Activated naive CD8-positive, alpha-beta T cell treated with anti-CD3 and anti-CD28 coated beads for 36 hours (primary cell): ENCODE measurements around the gene RPS15. TPM values are rescaled to one million over a fixed set of nuclear protein-coding genes. Genes with fewer than 3 reads are reported as not detected.

Experiments
- DNase-seq: peaks from one replicate; pipeline ENCODE4 v3.0.0; 2021
- H3K27ac Mint-ChIP-seq: one replicate; pipeline ENCODE4 v1.8.0; 2022; ENCODE audit warnings: mild to moderate bottlenecking, moderate library complexity, mixed read lengths
- H3K27me3 Mint-ChIP-seq: one replicate; pipeline ENCODE4 v1.8.0; 2022; ENCODE audit warnings: mild to moderate bottlenecking, mixed read lengths
- H3K36me3 Mint-ChIP-seq: one replicate; pipeline ENCODE4 v1.8.0; 2021; ENCODE audit warnings: mild to moderate bottlenecking, mixed read lengths
- H3K4me1 Mint-ChIP-seq: one replicate; pipeline ENCODE4 v1.8.0; 2021; ENCODE audit warnings: mixed read lengths
- H3K4me3 Mint-ChIP-seq: one replicate; pipeline ENCODE4 v1.8.0; 2022; ENCODE audit warnings: mild to moderate bottlenecking, moderate library complexity, mixed read lengths
- H3K9me3 Mint-ChIP-seq: one replicate; pipeline ENCODE4 v1.8.0; 2022; ENCODE audit warnings: mixed read lengths
- total RNA-seq, 2 experiments: library from RNA; stranded (reverse); gene quantifications; one replicate each; pipeline ENCODE4 v1.2.3, GENCODE V29; 2021

The RPS15 gene
- total RNA-seq, 2 experiments from 2014 or later: 1,472 to 1,524 TPM

DNA sequence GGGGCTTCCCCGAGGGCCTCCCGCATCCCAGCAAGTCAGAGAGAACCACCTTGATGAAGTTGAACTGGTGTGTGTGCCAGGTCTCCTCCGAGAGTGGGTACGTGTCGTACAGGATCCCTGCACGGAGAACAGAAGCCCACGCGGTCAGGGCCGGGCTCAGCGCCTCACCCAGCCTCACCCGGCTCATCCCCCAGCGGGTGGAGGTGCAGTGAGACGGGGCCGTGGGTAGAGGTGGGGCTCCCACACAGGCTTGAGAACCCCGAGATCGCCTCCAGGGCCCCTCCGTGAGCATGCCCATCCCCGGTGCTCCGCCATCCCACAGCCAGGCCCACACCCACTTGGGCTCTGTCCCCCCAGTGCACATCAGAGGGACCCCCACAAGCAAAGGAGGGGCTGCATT lies 39.1 kb upstream of the RPS15 start:
- Mint-ChIP-seq H3K9me3 (no peaks in the 10 kb centered on the region), H3K36me3 (peaks cover 5% of the 10 kb centered on the region), H3K4me1 (peaks cover 10% of the 10 kb centered on the region), H3K27me3 (peaks cover 12% of the 10 kb centered on the region), H3K4me3 (peak overlapping the region; percentile 22), H3K27ac (no peak overlapping the region)
- DNase-seq: no peak

DNA sequence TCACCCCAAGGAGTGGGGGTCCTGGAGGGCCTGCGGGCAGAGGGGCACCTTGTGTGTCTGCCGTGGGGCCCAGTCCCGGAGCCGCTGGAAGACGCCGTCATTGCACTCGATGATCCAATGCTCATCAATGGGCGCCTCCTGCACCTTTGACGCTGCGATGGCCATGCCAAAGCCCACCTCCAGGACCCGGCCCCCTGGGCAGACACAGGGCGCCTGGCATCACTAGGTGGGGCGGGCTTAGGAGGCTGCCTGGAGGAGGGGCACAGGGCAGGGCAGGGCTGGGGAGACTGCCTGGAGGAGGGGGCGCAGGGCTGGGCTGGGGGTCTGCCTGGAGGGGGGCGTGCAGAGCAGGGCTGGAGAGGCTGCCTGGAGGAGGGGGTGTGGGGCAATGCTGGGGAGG lies 38.5 kb upstream of the RPS15 start:
- Mint-ChIP-seq H3K9me3 (no peaks in the 10 kb centered on the region), H3K27ac (no peak overlapping the region), H3K36me3 (peaks cover 2% of the 10 kb centered on the region), H3K27me3 (peaks cover 12% of the 10 kb centered on the region), H3K4me1 (peaks cover 10% of the 10 kb centered on the region), H3K4me3 (no peak overlapping the region)
- DNase-seq: no peak

DNA sequence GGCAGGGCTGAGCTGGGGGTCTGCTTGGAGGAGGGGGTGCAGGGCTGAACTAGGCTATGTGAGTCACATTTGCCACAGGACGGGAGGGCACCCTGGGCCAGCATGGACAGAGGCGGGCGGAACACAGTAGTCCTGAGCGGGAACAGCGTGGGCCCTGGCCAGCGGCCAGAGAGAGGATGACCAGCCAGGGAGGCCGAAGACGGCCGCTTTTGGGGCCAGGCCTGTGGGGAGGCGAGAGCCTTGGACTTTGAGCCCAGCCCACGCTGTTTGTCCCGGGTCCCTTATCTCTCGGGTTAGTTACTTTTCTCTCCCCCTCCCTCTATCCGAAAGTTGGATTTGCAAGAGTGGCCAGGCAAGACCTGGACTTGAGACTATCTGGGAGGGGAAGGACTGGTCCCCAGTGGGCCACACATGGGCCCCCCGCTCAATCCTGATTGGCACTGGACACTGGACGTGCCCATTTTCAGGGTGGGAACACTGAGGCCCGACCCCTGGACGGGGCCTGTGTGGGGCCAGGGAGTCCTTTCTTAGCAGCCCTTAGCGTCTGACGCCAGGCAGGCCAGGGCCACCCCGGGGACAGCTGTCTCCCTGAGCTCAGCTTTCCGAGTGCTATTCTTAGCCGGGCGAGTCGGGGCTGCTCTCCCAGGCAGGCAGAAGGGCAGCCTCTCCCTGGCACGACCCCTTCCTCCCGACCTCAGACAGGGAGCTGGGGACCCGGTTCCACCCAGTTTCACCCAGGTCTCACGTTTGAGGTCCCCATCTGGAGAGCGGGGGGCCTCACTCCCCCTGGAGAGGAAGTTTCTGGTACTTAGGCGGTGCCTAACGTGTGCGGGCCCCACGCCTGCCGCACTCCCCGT lies 37.7 kb upstream of the RPS15 start:
- Mint-ChIP-seq H3K27ac (no peak overlapping the region), H3K9me3 (no peaks in the 10 kb centered on the region)

GRCh38 chr19:1401138-1401888 lies 36.9 kb upstream of the RPS15 start, which contains the start of gene GAMT:
GAMT (minus strand) TSS chr19:1401542; CDS start chr19:1401476, 66 bp downstream.
- peaks cover 12% of the 10 kb centered on the region for H3K27me3 Mint-ChIP-seq

More for the DNA sequence above, 37.7 kb upstream of the RPS15 start:
- Mint-ChIP-seq H3K4me1 (peaks cover 10% of the 10 kb centered on the region), H3K4me3 (peak overlapping the region; percentile 73), H3K27me3 (peaks cover 12% of the 10 kb centered on the region), H3K36me3 (peaks cover 2% of the 10 kb centered on the region)
- no peak for DNase-seq

DNA sequence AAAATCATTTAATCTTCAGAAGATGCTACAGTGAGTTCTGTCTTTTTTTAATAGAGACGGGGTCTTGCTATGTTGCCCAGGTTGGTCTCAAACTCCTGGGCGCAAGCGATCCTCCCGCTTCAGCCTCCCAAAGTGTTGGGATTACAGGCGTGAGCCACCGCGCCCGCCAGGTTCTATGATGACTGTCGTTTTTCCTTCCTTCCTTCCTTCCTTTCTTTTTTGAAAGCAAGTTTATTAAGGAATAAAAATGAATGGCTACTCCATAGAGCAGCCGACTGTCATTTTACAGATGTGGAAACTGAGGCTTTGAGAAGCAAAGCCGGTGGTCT lies 36.3 kb upstream of the RPS15 start:
- Mint-ChIP-seq H3K4me1 (peaks cover 12% of the 10 kb centered on the region), H3K36me3 (peaks cover 2% of the 10 kb centered on the region), H3K27me3 (peaks cover 12% of the 10 kb centered on the region), H3K27ac (no peak overlapping the region), H3K4me3 (peak overlapping the region; percentile 60), H3K9me3 (no peaks in the 10 kb centered on the region)
- DNase-seq: no peak

More at GRCh38 chr19:1401138-1401888, 36.9 kb upstream of the RPS15 start, which contains the start of gene GAMT:
- Mint-ChIP-seq H3K36me3 (peaks cover 2% of the 10 kb centered on the region), H3K4me3 (peak within 1 kb of the TSS; percentile 73), H3K27ac (no peak within 1 kb of the TSS), H3K9me3 (no peaks in the 10 kb centered on the region), H3K4me1 (peaks cover 10% of the 10 kb centered on the region)
- peak; percentile 63 for DNase-seq

GRCh38 chr19:1402411-1403070 lies 35.7 kb upstream of the RPS15 start:
- Mint-ChIP-seq H3K4me1 (peaks cover 12% of the 10 kb centered on the region), H3K27ac (peak overlapping the region; percentile 46), H3K4me3 (peak overlapping the region; percentile 68), H3K36me3 (peaks cover 2% of the 10 kb centered on the region), H3K9me3 (no peaks in the 10 kb centered on the region), H3K27me3 (peaks cover 12% of the 10 kb centered on the region)
- no peak for DNase-seq

- DNase-seq: peak; percentile 100
- Mint-ChIP-seq H3K9me3 (no peaks in the 10 kb centered on the region), H3K27me3 (peaks cover 12% of the 10 kb centered on the region), H3K27ac (peak overlapping the region; percentile 66), H3K4me3 (peak overlapping the region; percentile 60), H3K4me1 (peaks cover 41% of the 10 kb centered on the region), H3K36me3 (peaks cover 28% of the 10 kb centered on the region)
Observed at GRCh38 chr19:1406774-1407527, 31.2 kb upstream of the RPS15 start.

GRCh38 chr19:1407528-1408299 lies 30.5 kb upstream of the RPS15 start, which contains the start of gene DAZAP1:
DAZAP1 (plus strand) TSS chr19:1407586; CDS start chr19:1407774, 188 bp downstream.
- Mint-ChIP-seq H3K27ac (peak within 1 kb of the TSS; percentile 66), H3K4me1 (peaks cover 42% of the 10 kb centered on the region)
- no peak for DNase-seq

GRCh38 chr19:1408300-1409203 lies 29.6 kb upstream of the RPS15 start:
- Mint-ChIP-seq H3K27ac (peak overlapping the region; percentile 95), H3K4me1 (peaks cover 47% of the 10 kb centered on the region), H3K27me3 (peaks cover under 1% of the 10 kb centered on the region), H3K4me3 (peak overlapping the region; percentile 96), H3K9me3 (no peaks in the 10 kb centered on the region), H3K36me3 (peaks cover 35% of the 10 kb centered on the region)
- DNase-seq: peak; percentile 70

More at GRCh38 chr19:1407528-1408299, 30.5 kb upstream of the RPS15 start, which contains the start of gene DAZAP1:
- H3K36me3 Mint-ChIP-seq: peaks cover 29% of the 10 kb centered on the region
- H3K9me3 Mint-ChIP-seq: no peaks in the 10 kb centered on the region
- peak within 1 kb of the TSS; percentile 96 for H3K4me3 Mint-ChIP-seq
- H3K27me3 Mint-ChIP-seq: peaks cover 8% of the 10 kb centered on the region

GRCh38 chr19:1409204-1410005 lies 28.8 kb upstream of the RPS15 start:
- peaks cover 51% of the 10 kb centered on the region for H3K4me1 Mint-ChIP-seq
- H3K36me3 Mint-ChIP-seq: peaks cover 38% of the 10 kb centered on the region
- no peak for DNase-seq
- H3K4me3 Mint-ChIP-seq: peak overlapping the region; percentile 96
- H3K27ac Mint-ChIP-seq: peak overlapping the region; percentile 95
- no peaks in the 10 kb centered on the region for H3K27me3 Mint-ChIP-seq
- H3K9me3 Mint-ChIP-seq: no peaks in the 10 kb centered on the region

- Mint-ChIP-seq H3K36me3 (peaks cover 43% of the 10 kb centered on the region), H3K4me1 (peaks cover 57% of the 10 kb centered on the region), H3K4me3 (peak overlapping the region; percentile 96), H3K27ac (peak overlapping the region; percentile 95), H3K9me3 (no peaks in the 10 kb centered on the region), H3K27me3 (no peaks in the 10 kb centered on the region)
- DNase-seq: peak; percentile 52
Observed at GRCh38 chr19:1410136-1410786, 27.9 kb upstream of the RPS15 start.

- no peak for DNase-seq
- peak overlapping the region; percentile 96 for H3K4me3 Mint-ChIP-seq
Observed at GRCh38 chr19:1410789-1411188, 27.4 kb upstream of the RPS15 start.

More at GRCh38 chr19:1410789-1411188, 27.4 kb upstream of the RPS15 start:
- peaks cover 47% of the 10 kb centered on the region for H3K36me3 Mint-ChIP-seq
- H3K9me3 Mint-ChIP-seq: no peaks in the 10 kb centered on the region
- peak overlapping the region; percentile 95 for H3K27ac Mint-ChIP-seq
- H3K27me3 Mint-ChIP-seq: no peaks in the 10 kb centered on the region
- H3K4me1 Mint-ChIP-seq: peaks cover 61% of the 10 kb centered on the region
